H7 (cell line): ENCODE data around the gene CWC27. TPM values are rescaled to one million over a fixed set of nuclear protein-coding genes. Genes with fewer than 3 reads are reported as not detected.

Experiments used
- DNase-seq: peaks from one replicate; pipeline ENCODE4 v3.0.0; 2012
- H3K27me3 ChIP-seq: 2 replicates; pipeline ENCODE4 v1.6.0; 2011; ENCODE audit warnings: mild to moderate bottlenecking, low read length; ENCODE audit not compliant: control insufficient read depth, insufficient read depth
- H3K36me3 ChIP-seq: replicated peaks from 2 replicates; pipeline ENCODE4 v1.5.1; 2011; ENCODE audit warnings: low read length; ENCODE audit not compliant: control insufficient read depth, insufficient read depth
- H3K4me3 ChIP-seq: 2 replicates; pipeline ENCODE4 v1.5.1; 2011; ENCODE audit warnings: low read depth, mild to moderate bottlenecking, control low read depth, low read length, moderate library complexity; ENCODE audit not compliant: insufficient read depth
- total RNA-seq: library from RNA; depleted of rRNA; stranded (reverse); fragments of >200 nt; shearing (Covaris generic); gene quantifications from 2 replicates; pipeline ENCODE4 v1.2.3, GENCODE V29; 2014

Gene CWC27
- total RNA-seq, 1 experiment from 2014 or later = 19.0 TPM

- Histone ChIP-seq H3K36me3 (peaks cover 6% of the 10 kb centered on the region), H3K27me3 (no peaks in the 10 kb centered on the region), H3K4me3 (peak overlapping the region; percentile 91)
- peak; percentile 15 for DNase-seq
These were observed 772 bp upstream of the CWC27 start for GRCh38 chr5:64767959-64768357.

- Histone ChIP-seq H3K4me3 (peak overlapping the region; percentile 91), H3K27me3 (no peaks in the 10 kb centered on the region), H3K36me3 (peaks cover 1% of the 10 kb centered on the region; the same call in 1 of the 2 replicates)
- no peak for DNase-seq
These were observed 1.1 kb downstream of the CWC27 start for GRCh38 chr5:64769855-64770254.

GRCh38 chr5:64771736-64772135 is 3.0 kb downstream of the CWC27 start:
- no peaks in the 10 kb centered on the region for H3K27me3 ChIP-seq

GRCh38 chr5:64773533-64773932 is 4.8 kb downstream of the CWC27 start:
- no peak for DNase-seq
- no peaks in the 10 kb centered on the region; the same call in 1 of the 2 replicates for H3K36me3 ChIP-seq
- no peaks in the 10 kb centered on the region for H3K27me3 ChIP-seq
- H3K4me3 ChIP-seq = no peak overlapping the region

More at GRCh38 chr5:64771736-64772135, 3.0 kb downstream of the CWC27 start:
- no peaks in the 10 kb centered on the region; the same call in 1 of the 2 replicates for H3K36me3 ChIP-seq
- no peak for DNase-seq
- no peak overlapping the region for H3K4me3 ChIP-seq

GRCh38 chr5:64775291-64775690 is 6.6 kb downstream of the CWC27 start:
- no peak for DNase-seq
- Histone ChIP-seq H3K27me3 (no peaks in the 10 kb centered on the region), H3K36me3 (no peaks in the 10 kb centered on the region; the same call in 1 of the 2 replicates), H3K4me3 (no peak overlapping the region)

GRCh38 chr5:64784451-64785025 is 15.8 kb downstream of the CWC27 start:
- DNase-seq = no peak
- Histone ChIP-seq H3K4me3 (no peak overlapping the region), H3K36me3 (peaks cover 1% of the 10 kb centered on the region), H3K27me3 (no peaks in the 10 kb centered on the region)

GRCh38 chr5:64786372-64786771 is 17.6 kb downstream of the CWC27 start:
- DNase-seq = no peak
- Histone ChIP-seq H3K27me3 (no peaks in the 10 kb centered on the region), H3K4me3 (no peak overlapping the region), H3K36me3 (peaks cover 1% of the 10 kb centered on the region)

GRCh38 chr5:64788156-64788555 is 19.4 kb downstream of the CWC27 start:
- Histone ChIP-seq H3K36me3 (peaks cover 1% of the 10 kb centered on the region), H3K4me3 (no peak overlapping the region), H3K27me3 (no peaks in the 10 kb centered on the region)
- no peak for DNase-seq

- Histone ChIP-seq H3K27me3 (no peaks in the 10 kb centered on the region), H3K4me3 (no peak overlapping the region), H3K36me3 (peaks cover 1% of the 10 kb centered on the region)
- no peak for DNase-seq
These were observed 20.7 kb downstream of the CWC27 start for GRCh38 chr5:64789457-64789856.

GRCh38 chr5:64790210-64790609 is 21.5 kb downstream of the CWC27 start:
- Histone ChIP-seq H3K27me3 (no peaks in the 10 kb centered on the region), H3K36me3 (peaks cover 1% of the 10 kb centered on the region), H3K4me3 (no peak overlapping the region)
- DNase-seq = no peak

GRCh38 chr5:64792469-64792868 is 23.7 kb downstream of the CWC27 start:
- no peak overlapping the region for H3K4me3 ChIP-seq
- DNase-seq = no peak
- H3K36me3 ChIP-seq = no peaks in the 10 kb centered on the region; the same call in 1 of the 2 replicates
- H3K27me3 ChIP-seq = no peaks in the 10 kb centered on the region

GRCh38 chr5:64794053-64794770 is 25.5 kb downstream of the CWC27 start:
- DNase-seq = no peak
- H3K4me3 ChIP-seq = no peak overlapping the region
- H3K36me3 ChIP-seq = no peaks in the 10 kb centered on the region; the same call in 1 of the 2 replicates
- H3K27me3 ChIP-seq = no peaks in the 10 kb centered on the region

GRCh38 chr5:64796301-64796700 is 27.6 kb downstream of the CWC27 start:
- Histone ChIP-seq H3K4me3 (no peak overlapping the region), H3K27me3 (no peaks in the 10 kb centered on the region), H3K36me3 (no peaks in the 10 kb centered on the region; the same call in 1 of the 2 replicates)
- DNase-seq = no peak

GRCh38 chr5:64800926-64801325 is 32.2 kb downstream of the CWC27 start:
- H3K4me3 ChIP-seq = no peak overlapping the region
- no peak for DNase-seq
- H3K27me3 ChIP-seq = no peaks in the 10 kb centered on the region
- no peaks in the 10 kb centered on the region; the same call in 1 of the 2 replicates for H3K36me3 ChIP-seq

- H3K27me3 ChIP-seq = no peaks in the 10 kb centered on the region
- no peak overlapping the region for H3K4me3 ChIP-seq
- H3K36me3 ChIP-seq = no peaks in the 10 kb centered on the region; the same call in 1 of the 2 replicates
- no peak for DNase-seq
These were observed 37.8 kb downstream of the CWC27 start for GRCh38 chr5:64806537-64806936.
